Endothelial cell of umbilical vein (primary cell): ENCODE data around the gene SOX13. TPM values are rescaled to one million over a fixed set of nuclear protein-coding genes. Genes with fewer than 3 reads are reported as not detected.

Experiments used
- BruUV-seq: library from RNA; stranded (reverse); fragments of 400-500 nt; replicated peaks from 2 replicates; lab custom pipeline; 2021; lab: Mats Ljungman, UMichigan
- CTCF ChIA-PET: fragments of 300-600, 350-600 bp; sonication (Branson Sonifier 250); formaldehyde crosslinking; loops from one replicate; lab custom pipeline; 2021; ENCODE audit warnings: antibody characterized with exemption, inconsistent platforms; lab: Charles Lee
- POLR2A ChIA-PET: fragments of 300-600, 350-600 bp; sonication (Branson Sonifier 250); formaldehyde crosslinking; loops from one replicate; lab custom pipeline; 2021; ENCODE audit warnings: antibody characterized with exemption, inconsistent platforms; lab: Charles Lee
- DNase-seq: peaks from one replicate; pipeline ENCODE4 v3.0.0-alpha.2; 2011; ENCODE audit warnings: low read depth, low spot score
- FAIRE-seq: peaks from 2 replicates; lab custom pipeline; 2011; peaks lifted over from hg19 to GRCh38; lab: Jason Lieb, UNC
- H2AFZ ChIP-seq: 2 replicates; pipeline ENCODE4 v1.6.0; 2012; ENCODE audit warnings: low read depth, low read length, control low read depth, inconsistent platforms
- H3K27ac ChIP-seq: 2 replicates; pipeline ENCODE4 v1.5.1; 2011; ENCODE audit warnings: low read depth, mild to moderate bottlenecking, control low read depth, low read length, moderate library complexity; ENCODE audit not compliant: insufficient read depth
- H3K27me3 ChIP-seq, 2 experiments: 2 replicates each; pipeline versions ENCODE4 v1.6.0 to v1.6.1; 2011; ENCODE audit warnings: low read length in 2 of 2, mixed read lengths in 1 of 2; ENCODE audit not compliant: control insufficient read depth in 2 of 2, insufficient read depth in 2 of 2
- H3K36me3 ChIP-seq, 2 experiments: 2 replicates in 1 of 2; 3 replicates in 1 of 2; pipeline ENCODE4 v1.5.1; 2011; ENCODE audit warnings: low read length in 2 of 2, mild to moderate bottlenecking in 1 of 2, moderate library complexity in 1 of 2; ENCODE audit not compliant: control insufficient read depth in 2 of 2, insufficient read depth in 2 of 2; ENCODE audit errors: extremely low read depth in 1 of 2
- H3K4me1 ChIP-seq: 3 replicates; pipeline ENCODE4 v1.5.1; 2011; ENCODE audit warnings: mild to moderate bottlenecking, low read length; ENCODE audit not compliant: control insufficient read depth, insufficient read depth; ENCODE audit errors: extremely low read depth
- H3K4me2 ChIP-seq: 2 replicates; pipeline ENCODE4 v1.6.1; 2011; ENCODE audit warnings: low read length, control low read depth, mixed read lengths; ENCODE audit not compliant: insufficient read depth
- H3K4me3 ChIP-seq, 3 experiments: fragments of 200-600 bp in 1 of 3; sonication (generic), shearing (Covaris generic) in 1 of 3; replicated peaks in 1 of 3; 2 replicates each; pipeline ENCODE4 v1.5.1; 2011 to 2016; ENCODE audit warnings: control low read depth in 3 of 3, low read length in 3 of 3, mild to moderate bottlenecking in 2 of 3, inconsistent platforms in 1 of 3, low read depth in 1 of 3, moderate library complexity in 1 of 3; ENCODE audit not compliant: insufficient read depth in 1 of 3
- H3K79me2 ChIP-seq: 2 replicates; pipeline ENCODE4 v1.6.0; 2012; ENCODE audit warnings: low read length, inconsistent platforms; ENCODE audit not compliant: control insufficient read depth, insufficient read depth
- H3K9ac ChIP-seq: replicated peaks from 2 replicates; pipeline ENCODE3; 2011; ENCODE audit warnings: low read length, control low read depth; ENCODE audit not compliant: insufficient read depth; ENCODE audit errors: extremely low read depth
- H3K9me1 ChIP-seq: replicated peaks from 3 replicates; pipeline ENCODE4 v1.6.0; 2011; ENCODE audit warnings: mild to moderate bottlenecking, low read length; ENCODE audit not compliant: control insufficient read depth, insufficient read depth; ENCODE audit errors: extremely low read depth
- H3K9me3 ChIP-seq: replicated peaks from 2 replicates; pipeline ENCODE4 v1.5.1; 2012; ENCODE audit warnings: low read length, inconsistent platforms; ENCODE audit not compliant: control insufficient read depth, insufficient read depth
- H4K20me1 ChIP-seq: replicated peaks from 2 replicates; pipeline ENCODE3; 2011; ENCODE audit warnings: mild to moderate bottlenecking, low read length; ENCODE audit not compliant: control insufficient read depth, insufficient read depth; ENCODE audit errors: extremely low read depth
- EZH2 ChIP-seq: IDR thresholded peaks from 2 replicates; pipeline ENCODE4 v1.6.1; 2012; ENCODE audit warnings: borderline replicate concordance, low read depth, mild to moderate bottlenecking, moderate library complexity, low read length, inconsistent platforms; ENCODE audit not compliant: severe bottlenecking
- FOS ChIP-seq: IDR thresholded peaks from 2 replicates; pipeline ENCODE4 v1.6.1; 2011; ENCODE audit warnings: mild to moderate bottlenecking, low read length, moderate library complexity, borderline replicate concordance; ENCODE audit not compliant: insufficient read depth
- GATA2 ChIP-seq: IDR thresholded peaks from 2 replicates; pipeline ENCODE4 v1.7.0; 2011; ENCODE audit warnings: low read depth, mild to moderate bottlenecking, moderate library complexity, mixed read lengths, low read length; ENCODE audit not compliant: insufficient read length, insufficient read depth
- JUN ChIP-seq: IDR thresholded peaks from 2 replicates; pipeline ENCODE4 v1.6.1; 2011; ENCODE audit warnings: borderline replicate concordance, low read depth; ENCODE audit not compliant: insufficient read length, insufficient read depth
- MAX ChIP-seq: IDR thresholded peaks from 2 replicates; pipeline ENCODE4 v1.6.1; 2011; ENCODE audit not compliant: insufficient read depth, insufficient read length
- MYC ChIP-seq: IDR thresholded peaks from one replicate; pipeline ENCODE4 v1.6.1; 2011; ENCODE audit warnings: mild to moderate bottlenecking, low read depth, low read length
- POLR2A ChIP-seq: IDR thresholded peaks from 2 replicates; pipeline ENCODE4 v1.6.1; 2012; ENCODE audit warnings: low read depth, mild to moderate bottlenecking, control low read depth, low read length
- POLR2AphosphoS5 ChIP-seq: IDR thresholded peaks from 2 replicates; pipeline ENCODE4 v1.6.1; 2012; ENCODE audit warnings: low read depth, mild to moderate bottlenecking, control low read depth, low read length, moderate library complexity; ENCODE audit not compliant: insufficient read depth
- dilution Hi-C: fragments of 300-500 bp; cut with MboI; formaldehyde crosslinking; loops from one replicate; pipeline ENCODE4 v1.15.0; 2019; ENCODE audit warnings: low sequenced_read_pairs; ENCODE audit not compliant: extremely low pct_ligation_motif_present
- intact Hi-C: fragments of 100-400 bp; cut with micrococcal nuclease; formaldehyde crosslinking; loops from one replicate; pipeline ENCODE4 v1.10.0; 2022
- polyA plus RNA-seq, 4 experiments: library from polyadenylated mRNA; depleted of rRNA in 3 of 4; stranded (reverse) in 3 of 4; unstranded in 1 of 4; fragments of >200 nt; gene quantifications; 2 replicates each; pipeline versions ENCODE4 v1.2.1 to v1.2.3, GENCODE V29; 2011 to 2012; ENCODE audit warnings: missing spikeins in 1 of 4
- total RNA-seq: library from RNA; stranded (reverse); gene quantifications from 2 replicates; pipeline ENCODE4 v1.2.3, GENCODE V29; 2021
- TF ChIP-seq, protein P1 (sequence below), 2 donors: IDR thresholded peaks; 1 replicate in 1 of 2; 2 replicates in 1 of 2; pipeline ENCODE4 v1.5.1; 2011; ENCODE audit warnings: low read length in 2 of 2, mild to moderate bottlenecking in 2 of 2, moderate library complexity in 2 of 2, control low read depth in 1 of 2, inconsistent platforms in 1 of 2, low read depth in 1 of 2; ENCODE audit not compliant: insufficient read depth in 1 of 2; ENCODE audit errors: extremely low read depth in 1 of 2

SOX13 gene
- total and polyA plus RNA-seq, 2 donors (not counting 3 experiments of a cell fraction or from before 2014, with no cell fraction given) = 40.8 to 57.7 TPM

GRCh38 chr1:204041232-204041767, 31.6 kb upstream of the SOX13 start:
- no peak overlapping the region for H3K4me3 ChIP-seq
- H3K4me2 ChIP-seq = no peak overlapping the region
- H2AFZ ChIP-seq = no peak overlapping the region
- dilution Hi-C loops (no loop called here), intact Hi-C loops (no loop called here)
- H4K20me1 ChIP-seq = no peaks in the 10 kb centered on the region
- no peaks in the 10 kb centered on the region for H3K79me2 ChIP-seq
- BruUV-seq = no TSS peak
- TF ChIP-seq EZH2 = no peak
- TF ChIP-seq, protein P1, sequence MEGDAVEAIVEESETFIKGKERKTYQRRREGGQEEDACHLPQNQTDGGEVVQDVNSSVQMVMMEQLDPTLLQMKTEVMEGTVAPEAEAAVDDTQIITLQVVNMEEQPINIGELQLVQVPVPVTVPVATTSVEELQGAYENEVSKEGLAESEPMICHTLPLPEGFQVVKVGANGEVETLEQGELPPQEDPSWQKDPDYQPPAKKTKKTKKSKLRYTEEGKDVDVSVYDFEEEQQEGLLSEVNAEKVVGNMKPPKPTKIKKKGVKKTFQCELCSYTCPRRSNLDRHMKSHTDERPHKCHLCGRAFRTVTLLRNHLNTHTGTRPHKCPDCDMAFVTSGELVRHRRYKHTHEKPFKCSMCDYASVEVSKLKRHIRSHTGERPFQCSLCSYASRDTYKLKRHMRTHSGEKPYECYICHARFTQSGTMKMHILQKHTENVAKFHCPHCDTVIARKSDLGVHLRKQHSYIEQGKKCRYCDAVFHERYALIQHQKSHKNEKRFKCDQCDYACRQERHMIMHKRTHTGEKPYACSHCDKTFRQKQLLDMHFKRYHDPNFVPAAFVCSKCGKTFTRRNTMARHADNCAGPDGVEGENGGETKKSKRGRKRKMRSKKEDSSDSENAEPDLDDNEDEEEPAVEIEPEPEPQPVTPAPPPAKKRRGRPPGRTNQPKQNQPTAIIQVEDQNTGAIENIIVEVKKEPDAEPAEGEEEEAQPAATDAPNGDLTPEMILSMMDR (IDR thresholded peaks at IDR 0.05; ENCODE audit: extremely low read depth in 1 of 2, insufficient read depth in 1 of 2, low read depth in 1 of 2, low read length in 2 of 2) = no peak
- no peak for TF ChIP-seq POLR2AphosphoS5
- no peak for TF ChIP-seq GATA2
- no peak for TF ChIP-seq FOS
- no peak for TF ChIP-seq JUN
- TF ChIP-seq POLR2A = no peak
- no peak for TF ChIP-seq MYC
- TF ChIP-seq MAX = no peak
- no peak for FAIRE-seq
- H3K4me1 ChIP-seq = peaks cover 12% of the 10 kb centered on the region
- no peaks in the 10 kb centered on the region for H3K36me3 ChIP-seq
- ChIA-PET CTCF (no interaction called here), POLR2A (no interaction called here)
- H3K9ac ChIP-seq = no peak overlapping the region
- H3K9me1 ChIP-seq = no peaks in the 10 kb centered on the region
- DNase-seq = no peak
- no peaks in the 10 kb centered on the region for H3K27me3 ChIP-seq
- H3K27ac ChIP-seq = no peak overlapping the region
- H3K9me3 ChIP-seq = no peaks in the 10 kb centered on the region
